Mesenchymal stem cell (in vitro differentiated cells and primary cell): Measurements from ENCODE around the gene INSIG1.

Experiments
- DNase-seq: peaks from one replicate; pipeline ENCODE4 v3.0.0-alpha.2; 2013
- H2AFZ ChIP-seq: one replicate; pipeline ENCODE4 v1.6.1; 2013; ENCODE audit warnings: low read depth, mild to moderate bottlenecking, control low read depth, inconsistent platforms, low read length, moderate library complexity
- H2AK5ac ChIP-seq: 2 replicates; pipeline ENCODE4 v1.6.1; 2013; ENCODE audit warnings: low read length, moderate library complexity, mild to moderate bottlenecking, inconsistent platforms; ENCODE audit not compliant: severe bottlenecking
- H2BK120ac ChIP-seq: one replicate; pipeline ENCODE4 v1.6.1; 2013; ENCODE audit warnings: low read depth, mild to moderate bottlenecking, inconsistent platforms, low read length, moderate library complexity
- H2BK12ac ChIP-seq, 2 experiments: one replicate each; pipeline ENCODE4 v1.6.1; 2013; ENCODE audit warnings: inconsistent platforms in 2 of 2, low read length in 2 of 2, mild to moderate bottlenecking in 2 of 2, moderate library complexity in 2 of 2, control low read depth in 1 of 2
- H2BK15ac ChIP-seq: one replicate; pipeline ENCODE4 v1.6.1; 2013; ENCODE audit warnings: mild to moderate bottlenecking, low read depth, inconsistent platforms; ENCODE audit not compliant: poor library complexity, severe bottlenecking
- H2BK5ac ChIP-seq: 2 replicates; pipeline ENCODE4 v1.6.1; 2013; ENCODE audit warnings: low read depth, mild to moderate bottlenecking, low read length, control low read depth, inconsistent platforms; ENCODE audit not compliant: poor library complexity, severe bottlenecking
- H3K14ac ChIP-seq, 2 experiments: one replicate each; pipeline ENCODE4 v1.6.1; 2013; ENCODE audit warnings: inconsistent platforms in 2 of 2, low read length in 2 of 2, control low read depth in 1 of 2, mild to moderate bottlenecking in 1 of 2, moderate library complexity in 1 of 2
- H3K18ac ChIP-seq, 2 experiments: one replicate each; pipeline ENCODE4 v1.6.1; 2013; ENCODE audit warnings: inconsistent platforms in 2 of 2, low read length in 2 of 2, control low read depth in 1 of 2, low read depth in 1 of 2, mild to moderate bottlenecking in 1 of 2
- H3K23ac ChIP-seq, 2 experiments: one replicate each; pipeline ENCODE4 v1.6.1; 2013; ENCODE audit warnings: inconsistent platforms in 2 of 2, low read length in 2 of 2, mild to moderate bottlenecking in 2 of 2, moderate library complexity in 2 of 2, control low read depth in 1 of 2
- H3K27ac ChIP-seq: 2 replicates; pipeline ENCODE4 v1.5.1; 2013; ENCODE audit warnings: mild to moderate bottlenecking, moderate library complexity, low read length, control low read depth, inconsistent platforms; ENCODE audit not compliant: poor library complexity, severe bottlenecking
- H3K27me3 ChIP-seq, 2 experiments: 2 replicates each; pipeline versions ENCODE4 v1.6.1 to v1.7.0; 2013; ENCODE audit warnings: low read length in 2 of 2, mild to moderate bottlenecking in 2 of 2, moderate library complexity in 2 of 2, control low read depth in 1 of 2, inconsistent platforms in 1 of 2; ENCODE audit not compliant: control insufficient read depth in 1 of 2, insufficient read depth in 1 of 2
- H3K36me3 ChIP-seq, 2 experiments: 2 replicates each; pipeline versions ENCODE4 v1.6.1 to v1.7.0; 2013; ENCODE audit warnings: low read length in 2 of 2, control low read depth in 1 of 2, inconsistent platforms in 1 of 2, low read depth in 1 of 2, mild to moderate bottlenecking in 1 of 2; ENCODE audit not compliant: insufficient read depth in 2 of 2, control insufficient read depth in 1 of 2
- H3K4ac ChIP-seq, 2 experiments: one replicate each; pipeline ENCODE4 v1.6.1; 2013; ENCODE audit warnings: inconsistent platforms in 2 of 2, low read length in 2 of 2, mild to moderate bottlenecking in 2 of 2, moderate library complexity in 2 of 2, control low read depth in 1 of 2, low read depth in 1 of 2
- H3K4me1 ChIP-seq: 2 replicates; pipeline ENCODE4 v1.6.1; 2013; ENCODE audit warnings: low read depth, low read length, control low read depth; ENCODE audit not compliant: control insufficient read depth, insufficient read depth
- H3K4me2 ChIP-seq: 2 replicates; pipeline ENCODE4 v1.6.1; 2013; ENCODE audit warnings: low read length, mild to moderate bottlenecking, inconsistent platforms; ENCODE audit not compliant: poor library complexity, severe bottlenecking
- H3K4me3 ChIP-seq, 2 experiments: 2 replicates each; pipeline versions ENCODE4 v1.5.1 to v1.7.0; 2013; ENCODE audit warnings: low read length in 2 of 2, mild to moderate bottlenecking in 2 of 2, control low read depth in 1 of 2, low read depth in 1 of 2; ENCODE audit not compliant: insufficient read depth in 1 of 2
- H3K79me1 ChIP-seq: replicated peaks from 2 replicates; pipeline ENCODE4 v1.6.1; 2013; ENCODE audit warnings: mild to moderate bottlenecking, control low read depth, low read length, inconsistent platforms; ENCODE audit not compliant: poor library complexity, severe bottlenecking
- H3K9ac ChIP-seq: 2 replicates; pipeline ENCODE4 v1.7.0; 2013; ENCODE audit warnings: mild to moderate bottlenecking, low read length, moderate library complexity
- H3K9me3 ChIP-seq: 2 replicates; pipeline ENCODE4 v1.7.0; 2013; ENCODE audit warnings: mild to moderate bottlenecking, low read length; ENCODE audit not compliant: control insufficient read depth
- H4K8ac ChIP-seq: one replicate; pipeline ENCODE4 v1.6.1; 2013; ENCODE audit warnings: inconsistent platforms, mild to moderate bottlenecking, low read length, moderate library complexity
- H4K91ac ChIP-seq: one replicate; pipeline ENCODE4 v1.6.1; 2013; ENCODE audit warnings: mild to moderate bottlenecking, low read length, inconsistent platforms
- WGBS: methylation state at CpG from one replicate; pipeline ENCODE4 v1.1.7; 2013; ENCODE audit warnings: mixed read lengths; 5-methylcytosine and 5-hydroxymethylcytosine counted together

INSIG1 gene

DNA sequence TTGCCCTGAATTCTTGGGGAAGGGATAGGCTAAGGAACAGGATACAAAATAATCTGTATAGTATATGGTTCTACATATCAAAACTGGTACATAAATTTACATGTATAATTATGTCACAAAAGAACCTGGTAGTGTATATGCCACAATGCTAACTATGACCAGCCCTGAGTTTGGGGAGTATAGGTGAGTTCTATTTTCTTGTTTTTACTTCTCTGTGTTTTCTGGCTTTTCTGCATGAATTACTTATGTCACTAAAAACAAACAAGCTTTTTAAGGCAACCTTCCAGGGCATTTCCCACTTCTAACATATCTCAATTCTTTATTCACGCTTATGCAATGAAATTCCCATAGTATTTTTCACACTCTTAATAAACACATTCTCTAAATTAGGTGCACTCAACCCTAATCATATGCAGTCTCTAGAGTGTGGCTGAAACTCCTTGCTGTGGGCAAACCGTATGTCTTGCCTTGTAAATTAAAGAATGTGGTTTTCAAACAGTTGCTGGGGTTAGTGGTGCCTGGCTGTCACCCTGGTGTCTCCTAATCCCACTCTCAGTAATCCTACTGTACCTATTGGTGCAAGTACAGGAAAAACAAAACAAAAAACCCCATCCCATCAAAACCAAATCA, 14.0 kb upstream of the INSIG1 start:
- Histone ChIP-seq H3K4ac (no peak overlapping the region), H2AK5ac (no peak overlapping the region), H3K4me1 (no peaks in the 10 kb centered on the region), H3K18ac (no peak overlapping the region), H4K8ac (no peak overlapping the region), H3K27ac (no peak overlapping the region), H3K14ac (no peak overlapping the region), H3K4me2 (no peak overlapping the region), H3K9me3 (no peaks in the 10 kb centered on the region), H3K36me3 (no peaks in the 10 kb centered on the region), H3K23ac (no peak overlapping the region), H2BK15ac (no peak overlapping the region), H3K79me1 (no peaks in the 10 kb centered on the region), H2AFZ (no peak overlapping the region), H3K4me3 (no peak overlapping the region), H3K9ac (no peak overlapping the region), H2BK5ac (no peak overlapping the region), H2BK12ac (no peak overlapping the region), H3K27me3 (peaks cover 22 to 23% of the 10 kb centered on the region in 2 experiments), H2BK120ac (no peak overlapping the region), H4K91ac (no peak overlapping the region)
- DNase-seq = no peak
- 100% methylated on average over 1 of the region's 2 CpGs for WGBS

- no peaks in the 10 kb centered on the region for H3K9me3 ChIP-seq
- no peak overlapping the region for H2AK5ac ChIP-seq
Observed at GRCh38 chr7:155284496-155285274, 13.0 kb upstream of the INSIG1 start.

GRCh38 chr7:155285423-155285822, 12.3 kb upstream of the INSIG1 start:
- Histone ChIP-seq H2AK5ac (no peak overlapping the region), H2AFZ (no peak overlapping the region), H2BK12ac (no peak overlapping the region), H2BK5ac (no peak overlapping the region), H3K9me3 (no peaks in the 10 kb centered on the region), H3K18ac (peak overlapping the region in 1 of 2 experiments; percentile 11), H3K4me3 (no peak overlapping the region), H3K36me3 (no peaks in the 10 kb centered on the region), H4K91ac (no peak overlapping the region), H3K23ac (no peak overlapping the region), H3K14ac (peak overlapping the region in 1 of 2 experiments; percentile 81), H2BK120ac (no peak overlapping the region), H3K79me1 (no peaks in the 10 kb centered on the region), H2BK15ac (no peak overlapping the region), H3K4ac (no peak overlapping the region), H4K8ac (no peak overlapping the region), H3K27ac (no peak overlapping the region), H3K4me2 (no peak overlapping the region), H3K4me1 (no peaks in the 10 kb centered on the region), H3K27me3 (peaks cover 18 to 23% of the 10 kb centered on the region in 2 experiments), H3K9ac (no peak overlapping the region)
- no peak for DNase-seq
- 97% methylated on average over 7 of the region's 7 CpGs for WGBS

More at GRCh38 chr7:155284496-155285274, 13.0 kb upstream of the INSIG1 start:
- no peak overlapping the region for H4K91ac ChIP-seq
- H3K27ac ChIP-seq = no peak overlapping the region
- DNase-seq = no peak
- peaks cover 20 to 23% of the 10 kb centered on the region in 2 experiments for H3K27me3 ChIP-seq
- no peak overlapping the region for H2BK120ac ChIP-seq
- no peak overlapping the region for H3K4ac ChIP-seq
- no peak overlapping the region for H2BK15ac ChIP-seq
- H3K9ac ChIP-seq = no peak overlapping the region
- no peak overlapping the region for H2BK12ac ChIP-seq
- H3K79me1 ChIP-seq = no peaks in the 10 kb centered on the region
- no peak overlapping the region for H2BK5ac ChIP-seq
- H4K8ac ChIP-seq = no peak overlapping the region
- H3K4me3 ChIP-seq = no peak overlapping the region
- 83% methylated on average over 10 of the region's 10 CpGs for WGBS
- no peak overlapping the region for H3K18ac ChIP-seq
- no peak overlapping the region for H3K23ac ChIP-seq
- H3K4me1 ChIP-seq = no peaks in the 10 kb centered on the region
- no peaks in the 10 kb centered on the region for H3K36me3 ChIP-seq
- H2AFZ ChIP-seq = no peak overlapping the region
- H3K4me2 ChIP-seq = no peak overlapping the region
- peak overlapping the region in 1 of 2 experiments; percentile 70 for H3K14ac ChIP-seq

DNA sequence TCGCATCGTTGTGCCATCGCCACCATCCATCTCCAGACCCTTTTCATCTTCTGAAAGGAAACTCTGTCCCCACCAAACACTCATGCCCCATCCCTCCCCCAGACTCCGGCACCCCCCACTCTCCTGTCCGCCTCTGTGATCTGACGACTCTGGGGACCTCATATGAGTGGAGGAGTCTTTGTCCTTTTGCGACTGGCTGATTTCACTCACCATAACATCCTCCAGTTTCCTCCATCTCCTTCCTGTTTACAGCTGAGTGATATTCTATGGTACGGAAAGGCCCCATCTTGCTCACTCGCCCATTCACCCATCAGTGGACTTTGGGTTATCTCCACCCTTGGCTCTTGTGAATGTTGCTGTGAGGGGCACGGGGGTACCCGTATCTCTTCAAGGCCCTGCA, 11.8 kb upstream of the INSIG1 start:
- Histone ChIP-seq H2BK120ac (no peak overlapping the region), H3K9me3 (no peaks in the 10 kb centered on the region), H2AFZ (no peak overlapping the region), H3K14ac (no peak overlapping the region), H3K36me3 (no peaks in the 10 kb centered on the region), H3K79me1 (no peaks in the 10 kb centered on the region), H2BK5ac (no peak overlapping the region), H3K27me3 (peaks cover 15 to 23% of the 10 kb centered on the region in 2 experiments), H3K4me3 (no peak overlapping the region), H2BK12ac (no peak overlapping the region), H2AK5ac (no peak overlapping the region), H2BK15ac (no peak overlapping the region), H3K4ac (no peak overlapping the region), H3K9ac (no peak overlapping the region), H4K91ac (no peak overlapping the region), H4K8ac (no peak overlapping the region), H3K4me1 (no peaks in the 10 kb centered on the region), H3K4me2 (no peak overlapping the region), H3K18ac (no peak overlapping the region), H3K27ac (no peak overlapping the region), H3K23ac (no peak overlapping the region)
- no peak for DNase-seq
- WGBS = 89% methylated on average over 11 of the region's 11 CpGs
